HepG2 (cell line): ENCODE results near the gene C2orf42. TPM values are rescaled to one million over a fixed set of nuclear protein-coding genes. Genes with fewer than 3 reads are reported as not detected.

Experiments
- ELF4 ChIP-seq: sonication (generic); formaldehyde crosslinking; IDR thresholded peaks from 2 replicates; pipeline ENCODE4 v1.5.0; 2020; ENCODE audit warnings: missing genetic modification reagents, mild to moderate bottlenecking, moderate library complexity, borderline replicate concordance
- FOXP1 ChIP-seq, 2 experiments: fragments of 450-650 bp in 1 of 2; IDR thresholded peaks; 2 replicates each; pipeline ENCODE4 v1.6.1; 2017 to 2018; ENCODE audit warnings: antibody characterized with exemption in 1 of 2
- HES4 ChIP-seq: sonication (generic); formaldehyde crosslinking; IDR thresholded peaks from 2 replicates; pipeline ENCODE4 v1.9.0; 2021; ENCODE audit warnings: mild to moderate bottlenecking, missing genetic modification reagents, borderline replicate concordance
- TAF15 ChIP-seq: fragments of 200-400 bp; formaldehyde crosslinking; IDR thresholded peaks from one replicate; pipeline ENCODE4 v1.6.1; 2018; ENCODE audit warnings: mild to moderate bottlenecking, low read depth, low read length; ENCODE audit not compliant: poor library complexity, severe bottlenecking
- TARDBP ChIP-seq: sonication (generic); formaldehyde crosslinking; IDR thresholded peaks from 2 replicates; pipeline ENCODE4 v1.8.0; 2022; ENCODE audit warnings: mild to moderate bottlenecking, missing genetic modification reagents
- XBP1 ChIP-seq: sonication (generic); formaldehyde crosslinking; IDR thresholded peaks from 2 replicates; pipeline ENCODE4 v1.5.0; 2020; ENCODE audit warnings: missing genetic modification reagents
- ZFP1 ChIP-seq: IDR thresholded peaks from 2 replicates; pipeline ENCODE4 v1.6.1; 2016
- ZKSCAN8 ChIP-seq: IDR thresholded peaks from 2 replicates; pipeline ENCODE4 v1.6.1; 2016; ENCODE audit warnings: borderline replicate concordance, missing genetic modification reagents, missing compliant biosample characterization
- ZNF260 ChIP-seq: sonication (generic); formaldehyde crosslinking; IDR thresholded peaks from 2 replicates; pipeline ENCODE4 v1.4.0; 2020; ENCODE audit warnings: missing genetic modification reagents, low read depth, mild to moderate bottlenecking, borderline replicate concordance
- ZNF724P ChIP-seq: sonication (generic); formaldehyde crosslinking; IDR thresholded peaks from 2 replicates; pipeline ENCODE4 v1.8.0; 2022; ENCODE audit warnings: missing genetic modification reagents, borderline replicate concordance
- polyA plus RNA-seq, 8 experiments: library from polyadenylated mRNA; depleted of rRNA in 3 of 8; stranded (reverse) in 7 of 8; unstranded in 1 of 8; fragments of >200 nt; fragmentation: Illumina TruSeq in 4 of 8; extraction: Trizol in 4 of 8; gene quantifications; 2 replicates each; pipeline versions ENCODE4 v1.2.1 to v1.2.3, GENCODE V29; 2011 to 2016; ENCODE audit warnings: low read depth in 4 of 8, missing spikeins in 1 of 8, mixed read lengths in 1 of 8; ENCODE audit not compliant: insufficient read depth in 1 of 8
- total RNA-seq, 5 experiments: library from RNA; depleted of rRNA; stranded (reverse); fragments of >200 nt; fragmentation: Illumina TruSeq; extraction: Trizol; gene quantifications; 2 replicates each; pipeline ENCODE4 v1.2.3, GENCODE V29; 2016; ENCODE audit warnings: low read depth in 1 of 5
- TF ChIP-seq, protein P1 (sequence below): sonication (generic); formaldehyde crosslinking; IDR thresholded peaks from 2 replicates; pipeline ENCODE4 v1.4.0; 2020; ENCODE audit warnings: missing genetic modification reagents
- TF ChIP-seq, protein P2 (sequence below): sonication (generic); formaldehyde crosslinking; IDR thresholded peaks from 2 replicates; pipeline ENCODE4 v1.4.0; 2020; ENCODE audit warnings: missing genetic modification reagents, borderline replicate concordance
- TF ChIP-seq, protein P3 (sequence below): sonication (generic); formaldehyde crosslinking; IDR thresholded peaks from 2 replicates; pipeline ENCODE4 v1.5.0; 2020; ENCODE audit warnings: mild to moderate bottlenecking, missing genetic modification reagents
- TF ChIP-seq, protein P4 (sequence below): sonication (generic); formaldehyde crosslinking; conservative IDR thresholded peaks from 2 replicates; pipeline ENCODE4 v1.8.0; 2022; ENCODE audit warnings: mild to moderate bottlenecking, moderate library complexity, missing genetic modification reagents
- TF ChIP-seq, protein P5 (sequence below): IDR thresholded peaks from 2 replicates; pipeline ENCODE4 v1.6.1; 2016; ENCODE audit warnings: low read depth
- TF ChIP-seq, protein P6 (sequence below): IDR thresholded peaks from 2 replicates; pipeline ENCODE4 v1.6.1; 2016; ENCODE audit warnings: mild to moderate bottlenecking, missing biosample characterization, missing genetic modification reagents

C2orf42 gene
- total and polyA plus RNA-seq, 2 of the 13 experiments (the other 11 are each of a cell fraction or from before 2014, with no cell fraction given): 9.3 to 9.9 TPM

DNA sequence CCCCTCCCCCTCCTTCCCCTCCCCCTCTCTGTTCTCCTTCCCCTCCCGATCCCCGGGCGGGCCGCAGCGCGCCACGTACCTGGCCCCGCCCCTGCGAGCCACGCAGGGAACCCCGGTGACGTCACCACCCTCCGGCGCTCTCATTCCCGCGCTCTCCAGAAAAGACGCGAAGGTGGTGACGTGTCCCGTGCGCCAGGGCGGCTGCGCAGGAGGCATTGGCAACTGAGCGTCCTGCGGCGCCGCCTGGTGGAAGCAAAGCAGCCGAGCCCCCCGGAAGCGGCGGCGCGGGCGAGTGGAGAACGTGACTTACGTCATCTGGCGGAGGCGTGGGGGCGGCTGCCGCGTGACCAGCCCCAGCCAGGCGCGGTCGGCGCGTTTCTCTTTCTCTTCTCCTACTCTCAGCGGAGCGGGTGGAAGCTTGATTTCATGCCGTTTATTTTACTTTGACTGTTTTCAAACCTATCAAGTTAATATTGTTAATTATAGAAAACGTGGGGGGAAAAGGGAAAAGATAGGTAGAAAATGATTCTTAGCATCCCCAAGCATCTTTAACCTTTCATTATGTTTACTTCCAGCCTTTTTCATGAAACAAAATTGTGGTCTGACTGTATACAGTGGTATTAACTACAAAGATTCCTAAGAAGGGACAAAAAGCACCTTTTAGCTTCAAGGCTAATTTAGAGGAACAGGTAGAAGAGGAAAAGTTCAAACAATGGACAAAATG is 48.1 kb downstream of the C2orf42 start (continued):
- TF ChIP-seq, protein P1, sequence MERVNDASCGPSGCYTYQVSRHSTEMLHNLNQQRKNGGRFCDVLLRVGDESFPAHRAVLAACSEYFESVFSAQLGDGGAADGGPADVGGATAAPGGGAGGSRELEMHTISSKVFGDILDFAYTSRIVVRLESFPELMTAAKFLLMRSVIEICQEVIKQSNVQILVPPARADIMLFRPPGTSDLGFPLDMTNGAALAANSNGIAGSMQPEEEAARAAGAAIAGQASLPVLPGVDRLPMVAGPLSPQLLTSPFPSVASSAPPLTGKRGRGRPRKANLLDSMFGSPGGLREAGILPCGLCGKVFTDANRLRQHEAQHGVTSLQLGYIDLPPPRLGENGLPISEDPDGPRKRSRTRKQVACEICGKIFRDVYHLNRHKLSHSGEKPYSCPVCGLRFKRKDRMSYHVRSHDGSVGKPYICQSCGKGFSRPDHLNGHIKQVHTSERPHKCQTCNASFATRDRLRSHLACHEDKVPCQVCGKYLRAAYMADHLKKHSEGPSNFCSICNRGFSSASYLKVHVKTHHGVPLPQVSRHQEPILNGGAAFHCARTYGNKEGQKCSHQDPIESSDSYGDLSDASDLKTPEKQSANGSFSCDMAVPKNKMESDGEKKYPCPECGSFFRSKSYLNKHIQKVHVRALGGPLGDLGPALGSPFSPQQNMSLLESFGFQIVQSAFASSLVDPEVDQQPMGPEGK: peak; percentile 98
- 0 out of 2 replicates have a peak, but pooled peaks have one; percentile 5 for TF ChIP-seq FOXP1 (IDR thresholded peaks at IDR 0.05)
- peak; percentile 62 for TF ChIP-seq FOXP1 (CRISPR knock-in tag; IDR thresholded peaks at IDR 0.05)
- TF ChIP-seq, protein P2, sequence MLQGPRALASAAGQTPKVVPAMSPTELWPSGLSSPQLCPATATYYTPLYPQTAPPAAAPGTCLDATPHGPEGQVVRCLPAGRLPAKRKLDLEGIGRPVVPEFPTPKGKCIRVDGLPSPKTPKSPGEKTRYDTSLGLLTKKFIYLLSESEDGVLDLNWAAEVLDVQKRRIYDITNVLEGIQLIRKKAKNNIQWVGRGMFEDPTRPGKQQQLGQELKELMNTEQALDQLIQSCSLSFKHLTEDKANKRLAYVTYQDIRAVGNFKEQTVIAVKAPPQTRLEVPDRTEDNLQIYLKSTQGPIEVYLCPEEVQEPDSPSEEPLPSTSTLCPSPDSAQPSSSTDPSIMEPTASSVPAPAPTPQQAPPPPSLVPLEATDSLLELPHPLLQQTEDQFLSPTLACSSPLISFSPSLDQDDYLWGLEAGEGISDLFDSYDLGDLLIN (CRISPR knock-in tag): peak; percentile 95; the same call in 1 of the 2 replicates
- no peak for TF ChIP-seq TAF15
- TF ChIP-seq, protein P3, sequence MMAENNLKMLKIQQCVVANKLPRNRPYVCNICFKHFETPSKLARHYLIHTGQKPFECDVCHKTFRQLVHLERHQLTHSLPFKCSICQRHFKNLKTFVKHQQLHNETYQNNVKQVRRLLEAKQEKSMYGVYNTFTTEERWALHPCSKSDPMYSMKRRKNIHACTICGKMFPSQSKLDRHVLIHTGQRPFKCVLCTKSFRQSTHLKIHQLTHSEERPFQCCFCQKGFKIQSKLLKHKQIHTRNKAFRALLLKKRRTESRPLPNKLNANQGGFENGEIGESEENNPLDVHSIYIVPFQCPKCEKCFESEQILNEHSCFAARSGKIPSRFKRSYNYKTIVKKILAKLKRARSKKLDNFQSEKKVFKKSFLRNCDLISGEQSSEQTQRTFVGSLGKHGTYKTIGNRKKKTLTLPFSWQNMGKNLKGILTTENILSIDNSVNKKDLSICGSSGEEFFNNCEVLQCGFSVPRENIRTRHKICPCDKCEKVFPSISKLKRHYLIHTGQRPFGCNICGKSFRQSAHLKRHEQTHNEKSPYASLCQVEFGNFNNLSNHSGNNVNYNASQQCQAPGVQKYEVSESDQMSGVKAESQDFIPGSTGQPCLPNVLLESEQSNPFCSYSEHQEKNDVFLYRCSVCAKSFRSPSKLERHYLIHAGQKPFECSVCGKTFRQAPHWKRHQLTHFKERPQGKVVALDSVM (CRISPR knock-in tag): peak; percentile 79
- peak; percentile 96 for TF ChIP-seq ELF4 (CRISPR knock-in tag)
- TF ChIP-seq XBP1: peak; percentile 99
- TF ChIP-seq, protein P4, sequence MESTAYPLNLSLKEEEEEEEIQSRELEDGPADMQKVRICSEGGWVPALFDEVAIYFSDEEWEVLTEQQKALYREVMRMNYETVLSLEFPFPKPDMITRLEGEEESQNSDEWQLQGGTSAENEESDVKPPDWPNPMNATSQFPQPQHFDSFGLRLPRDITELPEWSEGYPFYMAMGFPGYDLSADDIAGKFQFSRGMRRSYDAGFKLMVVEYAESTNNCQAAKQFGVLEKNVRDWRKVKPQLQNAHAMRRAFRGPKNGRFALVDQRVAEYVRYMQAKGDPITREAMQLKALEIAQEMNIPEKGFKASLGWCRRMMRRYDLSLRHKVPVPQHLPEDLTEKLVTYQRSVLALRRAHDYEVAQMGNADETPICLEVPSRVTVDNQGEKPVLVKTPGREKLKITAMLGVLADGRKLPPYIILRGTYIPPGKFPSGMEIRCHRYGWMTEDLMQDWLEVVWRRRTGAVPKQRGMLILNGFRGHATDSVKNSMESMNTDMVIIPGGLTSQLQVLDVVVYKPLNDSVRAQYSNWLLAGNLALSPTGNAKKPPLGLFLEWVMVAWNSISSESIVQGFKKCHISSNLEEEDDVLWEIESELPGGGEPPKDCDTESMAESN: peak; percentile 97
- peak; percentile 93 for TF ChIP-seq TARDBP (CRISPR knock-in tag)
- TF ChIP-seq HES4: peak; percentile 10; the same call in 1 of the 2 replicates
- TF ChIP-seq, protein P5, sequence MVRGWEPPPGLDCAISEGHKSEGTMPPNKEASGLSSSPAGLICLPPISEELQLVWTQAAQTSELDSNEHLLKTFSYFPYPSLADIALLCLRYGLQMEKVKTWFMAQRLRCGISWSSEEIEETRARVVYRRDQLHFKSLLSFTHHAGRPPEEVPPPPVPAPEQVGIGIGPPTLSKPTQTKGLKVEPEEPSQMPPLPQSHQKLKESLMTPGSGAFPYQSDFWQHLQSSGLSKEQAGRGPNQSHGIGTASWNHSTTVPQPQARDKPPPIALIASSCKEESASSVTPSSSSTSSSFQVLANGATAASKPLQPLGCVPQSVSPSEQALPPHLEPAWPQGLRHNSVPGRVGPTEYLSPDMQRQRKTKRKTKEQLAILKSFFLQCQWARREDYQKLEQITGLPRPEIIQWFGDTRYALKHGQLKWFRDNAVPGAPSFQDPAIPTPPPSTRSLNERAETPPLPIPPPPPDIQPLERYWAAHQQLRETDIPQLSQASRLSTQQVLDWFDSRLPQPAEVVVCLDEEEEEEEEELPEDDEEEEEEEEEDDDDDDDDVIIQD (CRISPR knock-in tag): peak; percentile 97
- TF ChIP-seq ZFP1 (CRISPR knock-in tag): peak; percentile 98
- TF ChIP-seq ZKSCAN8 (CRISPR knock-in tag): peak; percentile 97
- TF ChIP-seq ZNF260 (CRISPR knock-in tag): no peak
- TF ChIP-seq, protein P6, sequence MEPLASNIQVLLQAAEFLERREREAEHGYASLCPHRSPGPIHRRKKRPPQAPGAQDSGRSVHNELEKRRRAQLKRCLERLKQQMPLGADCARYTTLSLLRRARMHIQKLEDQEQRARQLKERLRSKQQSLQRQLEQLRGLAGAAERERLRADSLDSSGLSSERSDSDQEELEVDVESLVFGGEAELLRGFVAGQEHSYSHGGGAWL (CRISPR knock-in tag): peak; percentile 70; the same call in 1 of the 2 replicates
- TF ChIP-seq ZNF724P (CRISPR knock-in tag): peak; percentile 94
